Activated T-cell treated with anti-CD3 and anti-CD28 coated beads, Interleukin-2, amount 50 U/mL, for 1 hour (primary cell): ENCODE data around the gene DAGLB.
A peak's percentile ranks its signal among the peaks of the same experiment; 100 is the strongest.
"Not testable (repeated sequence)": the region's sequence is repeated elsewhere in the genome, so short reads cannot be mapped to it uniquely, and the experiment has no call there.

ENCODE experiments used
- DNase-seq: peaks from one replicate; pipeline ENCODE4 v3.0.0-alpha.2; 2020

The DAGLB gene

GRCh38 chr7:6395898-6396595, 51.7 kb downstream of the DAGLB start:
- no peak for DNase-seq

- DNase-seq = no peak
Observed at GRCh38 chr7:6394114-6394513, 53.6 kb downstream of the DAGLB start.

- DNase-seq = no peak
Observed at GRCh38 chr7:6393667-6394056, 54.1 kb downstream of the DAGLB start.

GRCh38 chr7:6392712-6393666, 54.8 kb downstream of the DAGLB start:
- DNase-seq = no peak

GRCh38 chr7:6389728-6390127, 58.0 kb downstream of the DAGLB start:
- no peak for DNase-seq

DNA sequence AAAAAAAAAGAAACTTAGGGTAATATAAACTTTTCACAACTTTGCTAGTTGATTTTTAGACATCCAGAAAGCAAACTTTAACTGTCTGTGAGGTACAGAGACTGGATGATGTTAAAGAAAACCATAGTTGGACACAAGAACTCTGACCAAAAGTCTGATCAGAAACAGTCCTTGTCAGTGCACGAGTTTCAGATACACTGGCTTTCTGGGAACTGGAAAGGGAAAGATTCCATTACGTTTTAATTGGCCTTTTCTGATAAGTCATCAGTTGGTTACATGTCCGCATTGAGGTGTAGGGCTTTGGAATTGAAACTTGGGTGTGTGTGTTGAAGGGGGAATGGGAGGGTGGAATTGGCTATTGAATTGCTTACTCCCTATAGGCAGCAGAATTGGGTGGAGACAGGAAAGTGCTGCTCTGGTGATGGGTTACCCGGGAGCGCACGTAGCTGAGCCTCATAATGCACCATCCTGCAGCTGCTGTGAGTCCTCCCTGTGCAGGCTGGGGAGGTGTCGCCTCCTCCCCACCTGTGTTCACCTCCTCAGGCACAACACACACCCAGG, 59.9 kb downstream of the DAGLB start:
- DNase-seq = no peak

GRCh38 chr7:6386779-6387178, 61.0 kb downstream of the DAGLB start:
- no peak for DNase-seq

- no peak for DNase-seq
Observed at GRCh38 chr7:6385909-6386560, 61.7 kb downstream of the DAGLB start.

DNA sequence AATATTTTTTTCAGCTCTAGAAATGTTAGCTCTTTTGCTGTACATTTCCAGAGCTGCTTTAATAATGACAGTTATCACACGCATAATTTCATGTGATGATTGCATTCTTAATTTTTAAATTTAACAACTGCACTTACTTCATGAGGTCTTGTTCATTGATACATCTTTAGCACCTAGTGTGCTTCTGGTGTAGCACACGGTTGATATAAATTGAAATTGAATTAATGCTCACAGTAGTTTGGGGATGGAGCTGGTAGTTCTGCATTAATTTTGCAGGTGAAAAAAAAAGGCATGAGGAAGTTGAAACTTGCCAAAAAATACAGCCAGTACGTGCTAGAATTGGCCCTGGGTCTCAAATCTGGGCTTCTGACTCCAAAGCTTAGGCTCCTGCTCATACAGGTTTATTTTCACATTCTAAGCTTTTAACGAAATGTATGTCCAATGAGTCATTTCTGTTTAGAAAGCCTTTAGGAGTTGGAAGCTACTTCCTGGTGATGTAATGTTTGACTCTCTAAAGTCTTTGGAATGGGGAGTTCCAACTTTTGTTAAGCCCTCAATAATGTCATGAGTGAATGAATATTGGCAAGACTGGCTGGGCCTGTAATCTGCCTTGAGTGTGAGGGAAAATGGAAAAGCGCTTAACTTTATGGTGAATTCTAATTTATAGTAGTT, 62.5 kb downstream of the DAGLB start:
- no peak for DNase-seq

- DNase-seq = no peak
Observed at GRCh38 chr7:6384327-6384726, 63.4 kb downstream of the DAGLB start.

DNA sequence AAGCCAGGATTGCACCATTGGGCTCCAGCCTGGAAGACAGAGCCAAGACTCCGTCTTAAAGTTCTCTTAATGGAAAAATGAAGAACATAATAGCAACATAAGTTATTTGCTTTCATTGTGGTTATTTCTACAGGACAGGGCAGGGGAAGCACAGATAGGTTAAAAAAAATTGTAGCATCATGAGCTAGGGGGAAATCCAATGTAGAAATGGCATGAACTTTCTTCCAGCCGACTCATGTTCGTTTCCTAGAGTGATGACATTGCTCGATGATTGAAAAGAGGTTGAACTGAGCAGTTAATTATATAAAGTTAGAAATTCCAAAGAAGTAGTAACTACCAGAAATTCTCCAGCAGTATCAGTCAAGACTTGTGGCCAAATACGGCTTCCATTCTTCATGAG, 64.9 kb downstream of the DAGLB start:
- no peak for DNase-seq

GRCh38 chr7:6381846-6382245, 65.9 kb downstream of the DAGLB start:
- DNase-seq = not testable (repeated sequence)

DNA sequence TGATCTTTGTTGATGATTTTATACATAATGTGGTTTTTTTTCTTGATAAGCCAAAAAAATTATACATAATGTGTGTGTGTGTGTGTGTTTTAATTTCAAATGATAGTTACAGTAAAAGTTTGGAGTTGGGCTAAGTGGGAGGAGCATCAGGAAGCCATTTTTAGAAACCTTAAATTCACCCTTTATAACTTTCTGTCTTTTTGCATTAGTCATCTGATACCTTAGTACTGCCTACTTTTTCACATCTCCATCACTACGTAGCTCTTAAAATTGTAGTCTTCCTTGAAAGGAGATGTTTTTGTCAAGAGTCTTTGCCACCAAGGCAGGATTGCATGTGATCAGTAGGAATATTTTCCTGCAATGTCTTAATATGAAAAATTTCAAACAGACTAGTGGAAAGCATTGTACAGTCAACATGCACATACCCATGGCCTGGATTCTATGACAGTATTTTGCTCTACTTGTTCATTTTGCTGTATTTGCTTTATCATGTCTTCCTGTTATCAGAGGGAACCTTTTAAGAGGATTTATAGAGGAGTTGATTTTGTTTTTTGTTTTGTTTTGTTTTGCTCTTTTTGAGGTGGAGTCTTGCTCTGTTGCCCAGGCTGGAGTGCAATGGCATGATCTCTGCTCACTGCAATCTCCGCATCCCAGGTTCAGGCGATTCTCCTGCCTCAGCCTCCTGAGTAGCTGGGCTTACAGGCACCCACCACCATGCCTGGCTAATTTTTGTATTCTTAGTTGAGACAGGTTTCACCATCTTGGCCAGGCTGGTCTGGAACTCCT, 67.3 kb downstream of the DAGLB start:
- DNase-seq = no peak

DNA sequence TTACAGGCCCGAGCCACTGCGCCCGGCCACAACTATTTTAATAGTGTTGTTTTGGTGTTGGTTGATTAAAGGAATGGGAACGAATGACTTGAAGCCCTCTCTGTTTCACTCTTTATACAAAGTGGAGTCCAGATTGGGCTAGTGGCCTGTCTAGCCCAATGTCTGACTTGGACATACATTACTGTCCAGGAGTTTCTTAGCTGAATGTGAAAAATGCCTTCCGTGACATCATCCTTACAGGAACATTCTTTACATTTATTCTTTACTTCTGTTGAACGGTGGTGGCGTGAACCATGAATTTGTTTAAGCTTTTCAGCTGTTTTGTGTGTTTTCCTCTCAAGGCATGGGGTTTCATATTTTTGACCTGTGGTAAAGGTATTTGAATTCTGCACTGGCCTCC, 67.9 kb downstream of the DAGLB start:
- DNase-seq = no peak

DNA sequence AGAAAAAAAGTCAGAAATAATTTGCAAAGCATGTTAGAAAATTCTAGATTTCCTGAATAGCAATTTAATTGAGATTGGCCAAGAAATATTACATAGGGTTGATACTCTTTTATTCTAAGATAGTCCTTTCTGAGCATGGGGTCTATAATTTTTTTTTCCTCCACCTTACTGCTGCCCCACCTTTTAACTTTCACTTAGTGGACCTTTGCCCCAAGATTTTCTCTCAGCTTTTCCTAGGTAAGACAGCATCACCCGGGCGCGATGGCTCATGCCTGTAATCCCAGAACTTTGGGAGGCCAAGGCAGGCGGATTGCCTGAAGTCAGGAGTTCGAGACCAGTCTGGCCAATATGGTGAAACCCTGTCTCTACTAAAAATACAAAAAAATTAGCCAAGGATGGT, 69.2 kb downstream of the DAGLB start:
- DNase-seq = not testable (repeated sequence)

GRCh38 chr7:6376820-6377219, 70.9 kb downstream of the DAGLB start:
- no peak for DNase-seq

DNA sequence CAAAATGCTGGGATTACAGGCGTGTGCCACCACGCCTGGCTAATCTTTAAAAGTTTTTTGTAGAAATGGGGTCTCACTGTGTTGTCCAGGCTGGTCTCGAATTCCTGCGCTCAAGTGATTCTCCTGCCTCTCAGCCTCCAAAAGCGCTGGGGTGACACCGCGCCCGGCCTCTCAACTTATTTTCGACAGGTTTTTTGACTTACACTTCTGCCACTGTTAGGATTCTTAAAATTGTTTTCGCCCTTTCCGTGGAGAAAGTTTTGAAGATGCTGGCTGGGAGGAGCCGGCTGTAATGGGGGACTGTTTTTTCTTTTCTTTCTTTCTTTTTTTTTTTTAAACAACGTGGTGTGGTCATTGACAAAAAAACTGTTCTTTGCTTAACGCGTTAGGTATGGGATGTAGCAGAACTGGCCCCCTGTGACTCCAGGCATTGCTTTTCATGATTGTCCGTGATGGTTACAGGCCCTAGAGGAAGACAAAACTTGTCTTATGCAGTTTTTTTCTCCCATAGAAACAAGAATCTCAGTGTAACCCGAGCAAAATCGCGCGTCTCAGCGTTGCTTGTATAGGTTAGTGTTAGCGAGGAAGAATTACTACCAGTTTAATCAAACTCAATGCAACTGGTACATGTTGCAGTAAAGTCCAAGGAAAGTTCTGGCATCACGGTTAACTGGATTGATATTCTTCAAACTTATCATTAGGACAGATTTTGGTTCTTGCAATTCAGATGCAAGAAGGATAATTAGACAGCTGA, 72.2 kb downstream of the DAGLB start:
- DNase-seq = peak; percentile 43

GRCh38 chr7:6367701-6368211, 80.0 kb downstream of the DAGLB start:
- DNase-seq = no peak

DNA sequence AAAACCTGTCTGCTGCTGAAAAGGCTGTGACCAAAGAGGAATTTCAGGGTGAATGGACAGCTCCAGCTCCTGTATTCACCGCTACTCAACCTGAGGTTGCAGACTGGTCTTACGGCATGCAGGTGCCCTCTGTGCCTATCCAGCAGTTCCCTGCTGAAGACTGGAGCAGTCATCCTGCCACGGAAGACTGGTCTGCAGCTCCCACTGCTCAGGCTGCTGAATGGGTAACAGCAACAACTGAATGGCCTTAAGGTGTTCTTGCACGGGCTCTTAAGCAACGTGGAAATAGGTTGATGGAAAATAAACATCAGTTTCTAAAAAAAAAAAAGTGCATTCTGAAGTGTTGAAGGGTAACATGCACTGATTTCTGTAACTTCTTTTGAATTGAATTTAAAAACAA, 82.3 kb downstream of the DAGLB start:
- no peak for DNase-seq

GRCh38 chr7:6360841-6361240, 86.9 kb downstream of the DAGLB start:
- DNase-seq = no peak

GRCh38 chr7:6359734-6360133, 88.0 kb downstream of the DAGLB start:
- no peak for DNase-seq
